Glutamatergic neuron (in vitro differentiated cells): Measurements from ENCODE around the gene KRT28. TPM values are rescaled to one million over a fixed set of nuclear protein-coding genes. Genes with fewer than 3 reads are reported as not detected.

Experiments used
- DNase-seq: peaks from one replicate; pipeline ENCODE4 v3.0.0; 2022
- H3K27ac Mint-ChIP-seq: one replicate; pipeline ENCODE4 v1.8.0; 2020; ENCODE audit warnings: mild to moderate bottlenecking, mixed read lengths, inconsistent platforms; ENCODE audit not compliant: unreplicated experiment
- H3K27me3 Mint-ChIP-seq: one replicate; pipeline ENCODE4 v1.8.0; 2020; ENCODE audit warnings: mild to moderate bottlenecking, moderate library complexity, mixed read lengths, inconsistent platforms; ENCODE audit not compliant: unreplicated experiment
- H3K36me3 Mint-ChIP-seq: one replicate; pipeline ENCODE4 v1.8.0; 2020; ENCODE audit warnings: mild to moderate bottlenecking, mixed read lengths, inconsistent platforms; ENCODE audit not compliant: unreplicated experiment
- H3K4me1 Mint-ChIP-seq: one replicate; pipeline ENCODE4 v1.8.0; 2020; ENCODE audit warnings: mild to moderate bottlenecking, low read depth, mixed read lengths, inconsistent platforms; ENCODE audit not compliant: unreplicated experiment
- H3K4me3 Mint-ChIP-seq: one replicate; pipeline ENCODE4 v1.8.0; 2020; ENCODE audit warnings: mild to moderate bottlenecking, mixed read lengths, inconsistent platforms; ENCODE audit not compliant: unreplicated experiment
- H3K9me3 Mint-ChIP-seq: one replicate; pipeline ENCODE4 v1.8.0; 2020; ENCODE audit warnings: mild to moderate bottlenecking, moderate library complexity, mixed read lengths, inconsistent platforms; ENCODE audit not compliant: unreplicated experiment
- CTCF ChIP-seq: fragments of 200-600 bp; sonication (generic); IDR thresholded peaks from one replicate; pipeline ENCODE4 v1.5.0; 2021; ENCODE audit not compliant: partially characterized antibody, unreplicated experiment
- total RNA-seq: library from RNA; stranded (reverse); fragmentation: NEBNext Ultra II Directional; extraction: Animal tissue kit (Norgen Biotek cat#: 25700); gene quantifications from one replicate; pipeline ENCODE4 v1.2.1, GENCODE V29; 2021; ENCODE audit not compliant: unreplicated experiment

KRT28 gene
- total RNA-seq, 1 donor from 2014 or later: not detected

- no peak for TF ChIP-seq CTCF
- Mint-ChIP-seq H3K4me1 (no peaks in the 10 kb centered on the region), H3K36me3 (peaks cover 4% of the 10 kb centered on the region), H3K27me3 (peaks cover under 1% of the 10 kb centered on the region), H3K9me3 (no peaks in the 10 kb centered on the region), H3K4me3 (no peak overlapping the region), H3K27ac (no peak overlapping the region)
- DNase-seq: no peak
These were observed 10.1 kb upstream of the KRT28 start for GRCh38 chr17:40809721-40810421.

- H3K36me3 Mint-ChIP-seq: peaks cover 4% of the 10 kb centered on the region
- DNase-seq: no peak
- no peak for TF ChIP-seq CTCF
- no peak overlapping the region for H3K27ac Mint-ChIP-seq
- H3K4me1 Mint-ChIP-seq: no peaks in the 10 kb centered on the region
- H3K4me3 Mint-ChIP-seq: no peak overlapping the region
- H3K9me3 Mint-ChIP-seq: no peaks in the 10 kb centered on the region
- H3K27me3 Mint-ChIP-seq: peaks cover 2% of the 10 kb centered on the region
These were observed 6.4 kb upstream of the KRT28 start for GRCh38 chr17:40806131-40806530.

GRCh38 chr17:40803617-40804082, 3.9 kb upstream of the KRT28 start:
- peaks cover 4% of the 10 kb centered on the region for H3K36me3 Mint-ChIP-seq
- no peaks in the 10 kb centered on the region for H3K4me1 Mint-ChIP-seq
- TF ChIP-seq CTCF: peak; percentile 91
- H3K27ac Mint-ChIP-seq: no peak overlapping the region
- peaks cover 2% of the 10 kb centered on the region for H3K27me3 Mint-ChIP-seq
- no peak overlapping the region for H3K4me3 Mint-ChIP-seq
- H3K9me3 Mint-ChIP-seq: no peaks in the 10 kb centered on the region
- DNase-seq: peak; percentile 86

GRCh38 chr17:40801157-40801556, 1.4 kb upstream of the KRT28 start:
- Mint-ChIP-seq H3K36me3 (peaks cover 4% of the 10 kb centered on the region), H3K27ac (no peak overlapping the region)

More at GRCh38 chr17:40801157-40801556, 1.4 kb upstream of the KRT28 start:
- Mint-ChIP-seq H3K27me3 (peaks cover 2% of the 10 kb centered on the region), H3K4me1 (peaks cover 2% of the 10 kb centered on the region), H3K4me3 (no peak overlapping the region), H3K9me3 (no peaks in the 10 kb centered on the region)
- no peak for DNase-seq
- no peak for TF ChIP-seq CTCF
